Fibroblast of skin of right quadriceps (primary cell): Measurements from ENCODE around the gene GALNT13.

ENCODE experiments used
- DNase-seq: peaks from one replicate; pipeline ENCODE4 v3.0.0-alpha.2; 2013

The GALNT13 gene

GRCh38 chr2:153946036-153946435 is 74.3 kb downstream of the GALNT13 start:
- no peak for DNase-seq

- no peak for DNase-seq
These were observed 82.0 kb downstream of the GALNT13 start for GRCh38 chr2:153953761-153954160.

- no peak for DNase-seq
These were observed 91.5 kb downstream of the GALNT13 start for GRCh38 chr2:153963256-153963655.

GRCh38 chr2:153967248-153967973 is 95.7 kb downstream of the GALNT13 start:
- DNase-seq, result no peak

GRCh38 chr2:153971250-153971649 is 99.5 kb downstream of the GALNT13 start:
- no peak for DNase-seq

- no peak for DNase-seq
These were observed 100.1 kb downstream of the GALNT13 start for GRCh38 chr2:153971855-153972254.

GRCh38 chr2:153972412-153972811 is 100.7 kb downstream of the GALNT13 start:
- no peak for DNase-seq

- DNase-seq, result no peak
These were observed 114.9 kb downstream of the GALNT13 start for GRCh38 chr2:153986488-153987229.

GRCh38 chr2:153990771-153991170 is 119.0 kb downstream of the GALNT13 start:
- no peak for DNase-seq

GRCh38 chr2:154013514-154013913 is 141.8 kb downstream of the GALNT13 start:
- DNase-seq, result no peak

GRCh38 chr2:154015233-154015632 is 143.5 kb downstream of the GALNT13 start:
- DNase-seq, result no peak

GRCh38 chr2:154029504-154029903 is 157.8 kb downstream of the GALNT13 start:
- no peak for DNase-seq

GRCh38 chr2:154032220-154032619 is 160.5 kb downstream of the GALNT13 start:
- DNase-seq, result no peak

- DNase-seq, result no peak
These were observed 174.8 kb downstream of the GALNT13 start for GRCh38 chr2:154046493-154046892.

- DNase-seq, result no peak
These were observed 177.2 kb downstream of the GALNT13 start for GRCh38 chr2:154048905-154049304.

- no peak for DNase-seq
These were observed 177.8 kb downstream of the GALNT13 start for GRCh38 chr2:154049561-154049960.

- no peak for DNase-seq
These were observed 195.4 kb downstream of the GALNT13 start for GRCh38 chr2:154067124-154067523.

- DNase-seq, result no peak
These were observed 207.2 kb downstream of the GALNT13 start for GRCh38 chr2:154078926-154079325.

GRCh38 chr2:154092571-154092970 is 220.8 kb downstream of the GALNT13 start:
- DNase-seq, result no peak

- no peak for DNase-seq
These were observed 222.1 kb downstream of the GALNT13 start for GRCh38 chr2:154093856-154094255.

- no peak for DNase-seq
These were observed 226.2 kb downstream of the GALNT13 start for GRCh38 chr2:154097833-154098398.

GRCh38 chr2:154120706-154121105 is 249.0 kb downstream of the GALNT13 start:
- no peak for DNase-seq

GRCh38 chr2:154125891-154126290 is 254.2 kb downstream of the GALNT13 start:
- peak; percentile 1 for DNase-seq

GRCh38 chr2:154130821-154131220 is 259.1 kb downstream of the GALNT13 start:
- no peak for DNase-seq
